ENCODE data around the gene RETSAT.
"Not testable (repeated sequence)": the region's sequence is repeated elsewhere in the genome, so short reads cannot be mapped to it uniquely, and the experiment has no call there.

The RETSAT gene

DNA sequence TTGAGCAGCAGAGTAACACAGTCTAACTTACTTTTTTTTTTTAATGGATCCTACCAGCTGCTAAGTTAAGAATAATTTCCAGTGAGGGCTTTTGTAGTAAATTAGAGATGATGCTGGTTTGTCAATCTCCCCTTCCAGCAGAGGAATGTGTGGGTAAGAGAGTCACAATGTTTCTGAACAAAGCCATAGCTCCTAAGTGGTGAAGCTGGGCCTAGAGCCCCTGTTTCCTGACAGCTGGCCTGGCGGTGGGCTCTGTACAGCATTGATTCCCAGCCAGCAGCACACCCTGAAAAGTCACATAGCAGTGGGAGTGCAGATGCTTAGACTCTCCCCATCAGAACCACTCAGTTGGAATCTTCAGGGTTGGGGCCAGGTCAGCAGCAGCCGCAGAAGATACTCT is 31.4 kb upstream of the RETSAT start:
- Histone ChIP-seq H3K9ac (ENCODE audit: low read length) (no peak overlapping the region), H2BK15ac (ENCODE audit: low read depth, poor library complexity, severe bottlenecking) (no peak overlapping the region), H4K8ac (ENCODE audit: low read length) (no peak overlapping the region), H2BK120ac (ENCODE audit: low read depth, low read length) (no peak overlapping the region), H4K91ac (ENCODE audit: low read length) (no peak overlapping the region), H3K18ac (ENCODE audit: low read depth in 1 of 2, low read length in 2 of 2) (no peak overlapping the region), H3K27ac (ENCODE audit: low read length, poor library complexity, severe bottlenecking) (no peak overlapping the region), H3K27me3 (ENCODE audit: control insufficient read depth in 1 of 2, insufficient read depth in 1 of 2, low read length in 2 of 2) (no peaks in the 10 kb centered on the region), H3K4me1 (ENCODE audit: control insufficient read depth, insufficient read depth, low read depth, low read length) (no peaks in the 10 kb centered on the region), H3K4me3 (ENCODE audit: insufficient read depth in 1 of 2, low read depth in 1 of 2, low read length in 2 of 2) (no peak overlapping the region), H3K4ac (ENCODE audit: low read depth in 1 of 2, low read length in 2 of 2) (no peak overlapping the region), H3K9me3 (ENCODE audit: control insufficient read depth, low read length) (no peaks in the 10 kb centered on the region), H3K23ac (ENCODE audit: low read length in 2 of 2) (no peak overlapping the region), H3K14ac (ENCODE audit: low read length in 2 of 2) (no peak overlapping the region), H2BK12ac (ENCODE audit: low read length in 2 of 2) (no peak overlapping the region), H2AK5ac (ENCODE audit: low read length, severe bottlenecking) (no peak overlapping the region), H2BK5ac (ENCODE audit: low read depth, low read length, poor library complexity, severe bottlenecking) (no peak overlapping the region), H3K4me2 (ENCODE audit: low read length, poor library complexity, severe bottlenecking) (no peak overlapping the region), H3K36me3 (ENCODE audit: control insufficient read depth in 1 of 2, insufficient read depth in 2 of 2, low read depth in 1 of 2, low read length in 2 of 2) (peaks cover 38 to 76% of the 10 kb centered on the region in 2 experiments), H2AFZ (ENCODE audit: low read depth, low read length) (no peak overlapping the region), H3K79me1 (replicated peaks; ENCODE audit: low read length, poor library complexity, severe bottlenecking) (no peaks in the 10 kb centered on the region)
- DNase-seq: no peak
- WGBS: 98% methylated on average over 2 of the region's 2 CpGs

GRCh38 chr2:85383850-85384249 is 29.5 kb upstream of the RETSAT start:
- Histone ChIP-seq H2BK5ac (ENCODE audit: low read depth, low read length, poor library complexity, severe bottlenecking) (no peak overlapping the region), H3K9me3 (ENCODE audit: control insufficient read depth, low read length) (peaks cover 8% of the 10 kb centered on the region), H3K9ac (ENCODE audit: low read length) (no peak overlapping the region), H2AFZ (ENCODE audit: low read depth, low read length) (no peak overlapping the region), H3K27ac (ENCODE audit: low read length, poor library complexity, severe bottlenecking) (no peak overlapping the region), H3K18ac (ENCODE audit: low read depth in 1 of 2, low read length in 2 of 2) (no peak overlapping the region), H3K4me3 (ENCODE audit: insufficient read depth in 1 of 2, low read depth in 1 of 2, low read length in 2 of 2) (no peak overlapping the region), H2BK120ac (ENCODE audit: low read depth, low read length) (no peak overlapping the region), H3K4me2 (ENCODE audit: low read length, poor library complexity, severe bottlenecking) (no peak overlapping the region), H4K91ac (ENCODE audit: low read length) (no peak overlapping the region), H3K36me3 (ENCODE audit: control insufficient read depth in 1 of 2, insufficient read depth in 2 of 2, low read depth in 1 of 2, low read length in 2 of 2) (peaks cover 26 to 74% of the 10 kb centered on the region in 2 experiments), H4K8ac (ENCODE audit: low read length) (no peak overlapping the region), H3K23ac (ENCODE audit: low read length in 2 of 2) (no peak overlapping the region), H2BK12ac (ENCODE audit: low read length in 2 of 2) (no peak overlapping the region), H3K27me3 (ENCODE audit: control insufficient read depth in 1 of 2, insufficient read depth in 1 of 2, low read length in 2 of 2) (no peaks in the 10 kb centered on the region), H2BK15ac (ENCODE audit: low read depth, poor library complexity, severe bottlenecking) (no peak overlapping the region), H3K79me1 (replicated peaks; ENCODE audit: low read length, poor library complexity, severe bottlenecking) (no peaks in the 10 kb centered on the region), H3K14ac (ENCODE audit: low read length in 2 of 2) (no peak overlapping the region), H3K4me1 (ENCODE audit: control insufficient read depth, insufficient read depth, low read depth, low read length) (no peaks in the 10 kb centered on the region), H2AK5ac (ENCODE audit: low read length, severe bottlenecking) (no peak overlapping the region), H3K4ac (ENCODE audit: low read depth in 1 of 2, low read length in 2 of 2) (no peak overlapping the region)
- no peak for DNase-seq
- WGBS: 64% methylated on average over 4 of the region's 4 CpGs

GRCh38 chr2:85383151-85383550 is 28.8 kb upstream of the RETSAT start:
- H2BK120ac ChIP-seq (ENCODE audit: low read depth, low read length); H3K9me3 ChIP-seq (ENCODE audit: control insufficient read depth, low read length); H3K4me3 ChIP-seq (ENCODE audit: insufficient read depth in 1 of 2, low read depth in 1 of 2, low read length in 2 of 2); H3K4me1 ChIP-seq (ENCODE audit: control insufficient read depth, insufficient read depth, low read depth, low read length); H3K14ac ChIP-seq (ENCODE audit: low read length in 2 of 2); H3K4me2 ChIP-seq (ENCODE audit: low read length, poor library complexity, severe bottlenecking); DNase-seq; H2BK15ac ChIP-seq (ENCODE audit: low read depth, poor library complexity, severe bottlenecking); H2BK12ac ChIP-seq (ENCODE audit: low read length in 2 of 2); H3K23ac ChIP-seq (ENCODE audit: low read length in 2 of 2); H4K91ac ChIP-seq (ENCODE audit: low read length); H3K9ac ChIP-seq (ENCODE audit: low read length); H3K79me1 ChIP-seq (replicated peaks; ENCODE audit: low read length, poor library complexity, severe bottlenecking); H2BK5ac ChIP-seq (ENCODE audit: low read depth, low read length, poor library complexity, severe bottlenecking); H2AFZ ChIP-seq (ENCODE audit: low read depth, low read length); H3K27me3 ChIP-seq (ENCODE audit: control insufficient read depth in 1 of 2, insufficient read depth in 1 of 2, low read length in 2 of 2); H3K4ac ChIP-seq (ENCODE audit: low read depth in 1 of 2, low read length in 2 of 2); H3K27ac ChIP-seq (ENCODE audit: low read length, poor library complexity, severe bottlenecking); H2AK5ac ChIP-seq (ENCODE audit: low read length, severe bottlenecking); H3K18ac ChIP-seq (ENCODE audit: low read depth in 1 of 2, low read length in 2 of 2); H4K8ac ChIP-seq (ENCODE audit: low read length): not testable (repeated sequence)
- peaks cover 26 to 74% of the 10 kb centered on the region in 2 experiments for H3K36me3 ChIP-seq (ENCODE audit: control insufficient read depth in 1 of 2, insufficient read depth in 2 of 2, low read depth in 1 of 2, low read length in 2 of 2)
- WGBS: 97% methylated on average over 3 of the region's 5 CpGs

DNA sequence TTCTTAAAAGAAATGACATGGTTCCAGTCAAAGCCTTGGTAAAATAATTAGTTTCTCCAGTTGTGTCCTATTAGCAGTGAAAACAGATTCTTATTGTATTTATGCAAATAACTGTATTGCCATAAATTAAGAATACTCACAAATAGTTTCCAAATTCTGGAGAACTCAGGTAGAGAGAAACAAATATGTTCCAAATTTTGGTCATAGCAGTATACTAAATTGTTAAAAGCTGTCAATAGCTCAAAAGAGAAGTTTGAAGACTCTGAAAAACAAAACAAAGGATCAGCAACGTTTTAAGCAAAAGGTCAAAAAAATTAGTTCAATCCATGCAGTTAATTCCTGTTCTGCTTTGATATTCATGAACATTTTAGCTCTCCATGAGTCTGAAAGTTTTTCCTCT is 25.7 kb upstream of the RETSAT start:
- Histone ChIP-seq H3K9me3 (ENCODE audit: control insufficient read depth, low read length) (peaks cover 8% of the 10 kb centered on the region), H2BK15ac (ENCODE audit: low read depth, poor library complexity, severe bottlenecking) (no peak overlapping the region)
- WGBS: 100% methylated on average over 1 of the region's 1 CpG

More for the DNA sequence above, 25.7 kb upstream of the RETSAT start:
- no peak overlapping the region for H2BK5ac ChIP-seq (ENCODE audit: low read depth, low read length, poor library complexity, severe bottlenecking)
- no peaks in the 10 kb centered on the region for H3K79me1 ChIP-seq (replicated peaks; ENCODE audit: low read length, poor library complexity, severe bottlenecking)
- peaks cover 23 to 60% of the 10 kb centered on the region in 2 experiments for H3K36me3 ChIP-seq (ENCODE audit: control insufficient read depth in 1 of 2, insufficient read depth in 2 of 2, low read depth in 1 of 2, low read length in 2 of 2)
- no peak overlapping the region for H2BK120ac ChIP-seq (ENCODE audit: low read depth, low read length)
- no peaks in the 10 kb centered on the region for H3K27me3 ChIP-seq (ENCODE audit: control insufficient read depth in 1 of 2, insufficient read depth in 1 of 2, low read length in 2 of 2)
- H4K8ac ChIP-seq (ENCODE audit: low read length): no peak overlapping the region
- H3K27ac ChIP-seq (ENCODE audit: low read length, poor library complexity, severe bottlenecking): no peak overlapping the region
- no peak overlapping the region for H2AK5ac ChIP-seq (ENCODE audit: low read length, severe bottlenecking)
- no peak overlapping the region for H4K91ac ChIP-seq (ENCODE audit: low read length)
- no peaks in the 10 kb centered on the region for H3K4me1 ChIP-seq (ENCODE audit: control insufficient read depth, insufficient read depth, low read depth, low read length)
- no peak overlapping the region for H3K9ac ChIP-seq (ENCODE audit: low read length)
- no peak overlapping the region for H3K23ac ChIP-seq (ENCODE audit: low read length in 2 of 2)
- no peak overlapping the region for H2AFZ ChIP-seq (ENCODE audit: low read depth, low read length)
- no peak overlapping the region for H3K4ac ChIP-seq (ENCODE audit: low read depth in 1 of 2, low read length in 2 of 2)
- H3K4me2 ChIP-seq (ENCODE audit: low read length, poor library complexity, severe bottlenecking): no peak overlapping the region
- no peak overlapping the region for H2BK12ac ChIP-seq (ENCODE audit: low read length in 2 of 2)
- no peak overlapping the region for H3K14ac ChIP-seq (ENCODE audit: low read length in 2 of 2)
- no peak overlapping the region for H3K4me3 ChIP-seq (ENCODE audit: insufficient read depth in 1 of 2, low read depth in 1 of 2, low read length in 2 of 2)
- H3K18ac ChIP-seq (ENCODE audit: low read depth in 1 of 2, low read length in 2 of 2): no peak overlapping the region
- DNase-seq: no peak

Data from mesenchymal stem cell (in vitro differentiated cells and primary cell).